Thyroid gland (tissue), 4 donors: ENCODE results near the gene MAGI1. TPM values are rescaled to one million over a fixed set of nuclear protein-coding genes. Genes with fewer than 3 reads are reported as not detected.

Experiments
- DNase-seq, 2 donors: peaks; one replicate each; pipeline ENCODE4 v3.0.0-alpha.2; 2019
- H3K27ac ChIP-seq, 3 donors: fragments of 200-600 bp; sonication (generic); 1 replicate in 2 of 3; 2 replicates in 1 of 3; pipeline ENCODE4 v1.5.1; 2016 to 2019; ENCODE audit warnings: mild to moderate bottlenecking in 1 of 3, moderate library complexity in 1 of 3
- H3K27me3 ChIP-seq: fragments of 200-600 bp; sonication (generic); one replicate; pipeline ENCODE4 v1.5.1; 2019
- H3K36me3 ChIP-seq, 2 donors: fragments of 200-600 bp; sonication (generic); one replicate each; pipeline ENCODE4 v1.5.1; 2016 to 2019
- H3K4me1 ChIP-seq, 2 donors: fragments of 200-600 bp; sonication (generic); one replicate each; pipeline ENCODE4 v1.5.1; 2017 to 2019
- H3K4me3 ChIP-seq, 3 donors: fragments of 200-600 bp; sonication (generic); replicated peaks in 1 of 3; 1 replicate in 2 of 3; 2 replicates in 1 of 3; pipeline ENCODE4 v1.5.1; 2016; ENCODE audit warnings: mild to moderate bottlenecking in 1 of 3
- H3K9me3 ChIP-seq: fragments of 200-600 bp; sonication (generic); one replicate; pipeline ENCODE4 v1.5.1; 2017
- CTCF ChIP-seq, 6 experiments: fragments of 200-600 bp in 3 of 6; fragments of 450-650 bp in 3 of 6; sonication (generic) in 3 of 6; IDR thresholded peaks; one replicate each; pipeline ENCODE4 v1.5.1; 2016 to 2019; ENCODE audit warnings: antibody characterized with exemption in 6 of 6, mild to moderate bottlenecking in 2 of 6, inconsistent platforms in 1 of 6, moderate library complexity in 1 of 6
- POLR2A ChIP-seq, 2 donors: fragments of 450-650 bp; IDR thresholded peaks; one replicate each; pipeline ENCODE4 v1.6.1; 2017; ENCODE audit warnings: antibody characterized with exemption in 2 of 2, mild to moderate bottlenecking in 2 of 2, moderate library complexity in 1 of 2
- WGBS, 2 donors: methylation state at CpG; one replicate each; pipeline ENCODE4 v1.1.5; 2017; 5-methylcytosine and 5-hydroxymethylcytosine counted together
- intact Hi-C: fragments of 100-400 bp; cut with DNase I; formaldehyde crosslinking; loops from one replicate; pipeline ENCODE4 v1.15.1; 2023
- total RNA-seq, 4 donors: library from RNA; depleted of rRNA; stranded (reverse); fragments of >200 nt; gene quantifications; one replicate each; pipeline ENCODE4 v1.2.3, GENCODE V29; 2016

Gene MAGI1
- total RNA-seq, 4 donors from 2014 or later, result 60.5 to 123 (median 87.5) TPM

GRCh38 chr3:65762235-65762580 is 276.5 kb downstream of the MAGI1 start:
- no peak overlapping the region for H3K4me3 ChIP-seq
- H3K36me3 ChIP-seq, result no peaks in the 10 kb centered on the region
- DNase-seq, result no peak
- no peak overlapping the region for H3K27ac ChIP-seq
- intact Hi-C loops, result no loop called here
- H3K27me3 ChIP-seq, result no peaks in the 10 kb centered on the region
- H3K9me3 ChIP-seq, result no peaks in the 10 kb centered on the region
- 88% methylated on average over 4 of the region's 4 CpGs for WGBS, 2 donors
- no peak for TF ChIP-seq CTCF (IDR thresholded peaks at IDR 0.05)
- TF ChIP-seq POLR2A (IDR thresholded peaks at IDR 0.05), result no peak
- no peaks in the 10 kb centered on the region for H3K4me1 ChIP-seq

GRCh38 chr3:65761446-65762234 is 277.1 kb downstream of the MAGI1 start:
- no peaks in the 10 kb centered on the region for H3K9me3 ChIP-seq
- H3K27me3 ChIP-seq, result no peaks in the 10 kb centered on the region
- H3K4me3 ChIP-seq, result no peak overlapping the region
- no peaks in the 10 kb centered on the region for H3K4me1 ChIP-seq
- no peak for DNase-seq
- no peaks in the 10 kb centered on the region for H3K36me3 ChIP-seq
- 55 to 61% methylated on average over 9 of the region's 9 CpGs for WGBS, 2 donors
- no peak overlapping the region for H3K27ac ChIP-seq
- no peak for TF ChIP-seq POLR2A (IDR thresholded peaks at IDR 0.05)
- TF ChIP-seq CTCF (IDR thresholded peaks at IDR 0.05), result no peak
- intact Hi-C loops, result no loop called here

GRCh38 chr3:65758876-65759598 is 279.7 kb downstream of the MAGI1 start:
- Histone ChIP-seq H3K4me3 (no peak overlapping the region), H3K4me1 (no peaks in the 10 kb centered on the region), H3K27ac (no peak overlapping the region), H3K27me3 (no peaks in the 10 kb centered on the region), H3K9me3 (no peaks in the 10 kb centered on the region), H3K36me3 (no peaks in the 10 kb centered on the region)
- intact Hi-C loops, result no loop called here
- WGBS, 2 donors, result 71 to 75% methylated on average over 3 of the region's 3 CpGs
- DNase-seq, result no peak
- TF ChIP-seq POLR2A (IDR thresholded peaks at IDR 0.05) (no peak), CTCF (IDR thresholded peaks at IDR 0.05) (no peak)

GRCh38 chr3:65758438-65758837 is 280.3 kb downstream of the MAGI1 start:
- Histone ChIP-seq H3K27me3 (no peaks in the 10 kb centered on the region), H3K4me3 (no peak overlapping the region), H3K36me3 (no peaks in the 10 kb centered on the region), H3K4me1 (no peaks in the 10 kb centered on the region), H3K27ac (no peak overlapping the region), H3K9me3 (no peaks in the 10 kb centered on the region)
- DNase-seq, result no peak
- TF ChIP-seq POLR2A (IDR thresholded peaks at IDR 0.05) (no peak), CTCF (IDR thresholded peaks at IDR 0.05) (no peak)
- 78 to 94% methylated on average over 5 of the region's 5 CpGs for WGBS, 2 donors
- intact Hi-C loops, result no loop called here

GRCh38 chr3:65752636-65753035 is 286.1 kb downstream of the MAGI1 start:
- WGBS, 2 donors, result 87 to 91% methylated on average over 1 of the region's 1 CpG
- no peaks in the 10 kb centered on the region for H3K27me3 ChIP-seq
- no peak for DNase-seq
- intact Hi-C loops, result no loop called here
- H3K9me3 ChIP-seq, result no peaks in the 10 kb centered on the region
- no peaks in the 10 kb centered on the region for H3K4me1 ChIP-seq
- H3K27ac ChIP-seq, result no peak overlapping the region
- H3K4me3 ChIP-seq, result no peak overlapping the region
- no peaks in the 10 kb centered on the region for H3K36me3 ChIP-seq
- TF ChIP-seq CTCF (IDR thresholded peaks at IDR 0.05) (no peak), POLR2A (IDR thresholded peaks at IDR 0.05) (no peak)
